ENCODE data around the gene INPP5K. TPM values are rescaled to one million over a fixed set of nuclear protein-coding genes. Genes with fewer than 3 reads are reported as not detected.

Gene INPP5K
- total RNA-seq, 1 donor from 2014 or later = 50.0 TPM

GRCh38 chr17:1488826-1489270 is 27.6 kb downstream of the INPP5K start:
- Mint-ChIP-seq H3K4me3 (peak overlapping the region; percentile 76), H3K36me3 (ENCODE audit: low read depth) (peaks cover 12% of the 10 kb centered on the region), H3K27me3 (no peaks in the 10 kb centered on the region), H3K9me3 (no peaks in the 10 kb centered on the region), H3K4me1 (peaks cover 60% of the 10 kb centered on the region), H3K27ac (peak overlapping the region; percentile 24)
- POLR2A ChIA-PET = interaction anchor here (0.9 to 3.6 kb wide), 7 partner anchors 9 to 89 kb away, joined by 3 to 24 read pairs (median 10); partner anchors contain the start of genes CRK and YWHAE
- DNase-seq (no peak), ATAC-seq (ENCODE audit: low read depth) (no peak)
- intact Hi-C loops (cut with micrococcal nuclease) = loop anchor here (1.0 kb wide), 3 partner anchors 27 to 124 kb away; partner anchors contain the start of gene INPP5K
- CTCF ChIA-PET = interaction anchor here (2.1 kb wide), 1 partner anchor 27 kb away, joined by 12 read pairs; the partner anchor contains the start of gene INPP5K
- TF ChIP-seq CTCF (IDR thresholded peaks at IDR 0.05) = no peak

- TF ChIP-seq CTCF (IDR thresholded peaks at IDR 0.05) = no peak
- Mint-ChIP-seq H3K36me3 (ENCODE audit: low read depth) (peaks cover 17% of the 10 kb centered on the region), H3K27ac (peak overlapping the region; percentile 83), H3K4me3 (peak overlapping the region; percentile 84), H3K9me3 (no peaks in the 10 kb centered on the region), H3K27me3 (no peaks in the 10 kb centered on the region), H3K4me1 (peaks cover 58% of the 10 kb centered on the region)
- intact Hi-C loops (cut with micrococcal nuclease) = loop anchor here (1.0 to 2.0 kb wide), 5 partner anchors 28 to 913 kb away; partner anchors contain the start of genes CRK, INPP5K and MNT
- ChIA-PET POLR2A (interaction anchor here (0.5 to 3.6 kb wide), 17 partner anchors 10 to 602 kb away, joined by 3 to 24 read pairs (median 7); partner anchors contain the start of genes CRK, INPP5K, SLC43A2 and YWHAE), CTCF (interaction anchor here (0.7 to 2.1 kb wide), 5 partner anchors 25 to 142 kb away, joined by 3 to 12 read pairs (median 4); partner anchors contain the start of gene INPP5K)
- peak; percentile 19 for ATAC-seq (ENCODE audit: low read depth)
- peak; percentile 85 for DNase-seq
These were observed 28.2 kb downstream of the INPP5K start for GRCh38 chr17:1487939-1488825.

- TF ChIP-seq CTCF (IDR thresholded peaks at IDR 0.05) = no peak
- intact Hi-C loops (cut with micrococcal nuclease) = loop anchor here (1.0 to 2.0 kb wide), 2 partner anchors 31 to 914 kb away; partner anchors contain the start of genes CRK and MNT
- DNase-seq = peak; percentile 73
- Mint-ChIP-seq H3K36me3 (ENCODE audit: low read depth) (peaks cover 26% of the 10 kb centered on the region), H3K27ac (peak overlapping the region; percentile 96), H3K9me3 (no peaks in the 10 kb centered on the region), H3K4me1 (peaks cover 49% of the 10 kb centered on the region), H3K4me3 (peak overlapping the region; percentile 84), H3K27me3 (no peaks in the 10 kb centered on the region)
- POLR2A ChIA-PET = interaction anchor here (0.5 to 3.6 kb wide), 24 partner anchors 11 to 542 kb away, joined by 3 to 24 read pairs (median 4); partner anchors contain the start of genes CRK, INPP5K, SLC43A2 and YWHAE
- peak; percentile 28 for ATAC-seq (ENCODE audit: low read depth)
- CTCF ChIA-PET = interaction anchor here (0.7 to 2.1 kb wide), 5 partner anchors 24 to 143 kb away, joined by 3 to 12 read pairs (median 4); partner anchors contain the start of gene INPP5K
These were observed 29.4 kb downstream of the INPP5K start for GRCh38 chr17:1486802-1487695.

GRCh38 chr17:1485423-1486376 is 30.7 kb downstream of the INPP5K start:
- Mint-ChIP-seq H3K27me3 (no peaks in the 10 kb centered on the region), H3K9me3 (no peaks in the 10 kb centered on the region), H3K27ac (no peak overlapping the region), H3K4me3 (peak overlapping the region; percentile 94), H3K36me3 (ENCODE audit: low read depth) (peaks cover 38% of the 10 kb centered on the region), H3K4me1 (peaks cover 46% of the 10 kb centered on the region)
- intact Hi-C loops (cut with micrococcal nuclease) = loop anchor here (1.0 to 2.0 kb wide), 4 partner anchors 11 to 915 kb away; partner anchors contain the start of genes MNT and YWHAE
- POLR2A ChIA-PET = interaction anchor here (0.5 to 3.6 kb wide), 22 partner anchors 10 to 163 kb away, joined by 3 to 34 read pairs (median 4); partner anchors contain the start of genes CRK, INPP5K, SLC43A2 and YWHAE
- ATAC-seq (ENCODE audit: low read depth) = peak; percentile 14
- peak; percentile 71 for DNase-seq
- CTCF ChIA-PET = interaction anchor here (1.0 to 1.3 kb wide), 3 partner anchors 30 to 143 kb away, joined by 3 to 7 read pairs (median 6); partner anchors contain the start of genes INPP5K and SLC43A2
- no peak for TF ChIP-seq CTCF (IDR thresholded peaks at IDR 0.05)
